GM08714 (cell line): ENCODE measurements around the gene TNFRSF14.

Source experiments
- H3K4me3 ChIP-seq: fragments of 200-500 bp; sonication (Bioruptor generic); 2 replicates; pipeline ENCODE4 v1.5.1; 2014; ENCODE audit warnings: mild to moderate bottlenecking, low read length, inconsistent platforms
- ZNF274 ChIP-seq: IDR thresholded peaks from 2 replicates; pipeline ENCODE4 v1.6.1; 2012; ENCODE audit warnings: mild to moderate bottlenecking, low read depth, low read length

Gene TNFRSF14

DNA sequence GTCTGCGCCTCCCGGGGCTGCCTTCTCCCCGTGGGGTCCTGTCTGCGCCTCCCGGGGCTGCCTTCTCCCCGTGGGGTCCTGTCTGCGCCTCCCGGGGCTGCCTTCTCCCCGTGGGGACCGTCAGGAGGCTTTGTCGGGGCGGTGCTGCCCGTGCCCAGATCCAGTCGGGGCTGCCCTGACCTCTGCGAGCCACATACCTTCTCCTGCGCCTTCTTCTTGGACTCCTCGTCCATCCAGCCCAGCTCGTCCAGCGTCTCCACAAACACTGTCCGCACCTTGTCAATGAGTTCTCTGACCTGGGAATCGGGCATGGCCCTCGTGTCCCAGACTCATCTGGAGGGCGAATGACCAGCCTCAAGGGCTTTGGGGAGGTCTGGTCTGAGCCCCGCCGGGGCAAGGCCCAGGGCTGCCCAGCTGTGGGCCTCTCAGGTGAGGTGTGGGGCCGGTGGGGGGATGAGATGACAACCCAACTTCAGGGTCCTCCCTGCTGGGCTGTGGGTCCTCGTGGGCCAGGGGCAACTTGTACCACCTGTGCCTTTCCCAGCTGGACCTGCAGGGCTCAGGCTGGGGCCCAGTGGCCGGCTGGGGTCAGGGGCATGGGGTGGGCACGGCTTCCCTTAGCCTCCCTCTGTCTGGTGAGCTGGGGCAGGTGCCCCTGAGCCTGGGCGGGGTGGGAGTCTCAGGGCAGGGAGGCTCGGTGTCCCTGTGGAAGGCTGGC is 39.8 kb downstream of the TNFRSF14 start:
- H3K4me3 ChIP-seq, result no peak overlapping the region
- no peak for TF ChIP-seq ZNF274

DNA sequence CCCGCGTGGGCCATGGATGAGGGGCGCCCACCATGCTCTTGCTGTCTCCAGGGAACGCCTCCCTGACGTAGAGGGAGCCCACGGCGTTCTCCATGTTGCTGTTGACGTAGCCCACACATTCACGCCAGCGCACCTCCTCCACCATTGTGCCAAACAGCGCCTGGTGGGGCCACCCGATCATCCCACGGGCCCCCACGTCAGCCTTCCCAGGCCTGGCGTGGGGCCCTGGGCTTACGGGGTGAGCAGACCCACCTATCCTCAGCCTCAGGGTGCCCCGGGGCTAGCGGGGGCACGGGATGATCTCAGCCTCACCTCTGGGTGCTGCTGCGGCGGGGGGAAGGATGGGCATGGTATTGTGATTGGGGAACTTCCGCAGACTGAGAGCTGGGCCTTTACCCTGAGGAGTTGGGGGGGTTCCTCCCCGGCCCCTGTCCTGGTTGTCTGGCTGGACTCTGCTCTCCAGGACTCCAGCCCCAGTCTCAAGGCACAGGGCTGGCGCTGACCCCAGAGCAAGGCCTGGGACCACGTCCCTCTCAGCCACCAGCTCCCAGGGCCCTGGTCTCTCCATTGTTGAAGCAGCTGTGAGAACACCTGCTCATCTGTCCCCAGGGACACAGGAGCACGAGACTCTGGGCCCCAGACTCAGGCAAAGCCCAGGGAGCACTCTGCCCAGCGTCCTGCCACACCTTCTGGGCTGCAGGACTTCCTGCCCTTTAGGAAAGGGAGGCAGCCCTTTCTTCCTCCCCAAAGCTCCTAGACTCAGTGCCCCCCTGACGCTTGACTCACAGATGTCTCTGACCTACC is 40.6 kb downstream of the TNFRSF14 start:
- no peak for TF ChIP-seq ZNF274
- no peak overlapping the region for H3K4me3 ChIP-seq

DNA sequence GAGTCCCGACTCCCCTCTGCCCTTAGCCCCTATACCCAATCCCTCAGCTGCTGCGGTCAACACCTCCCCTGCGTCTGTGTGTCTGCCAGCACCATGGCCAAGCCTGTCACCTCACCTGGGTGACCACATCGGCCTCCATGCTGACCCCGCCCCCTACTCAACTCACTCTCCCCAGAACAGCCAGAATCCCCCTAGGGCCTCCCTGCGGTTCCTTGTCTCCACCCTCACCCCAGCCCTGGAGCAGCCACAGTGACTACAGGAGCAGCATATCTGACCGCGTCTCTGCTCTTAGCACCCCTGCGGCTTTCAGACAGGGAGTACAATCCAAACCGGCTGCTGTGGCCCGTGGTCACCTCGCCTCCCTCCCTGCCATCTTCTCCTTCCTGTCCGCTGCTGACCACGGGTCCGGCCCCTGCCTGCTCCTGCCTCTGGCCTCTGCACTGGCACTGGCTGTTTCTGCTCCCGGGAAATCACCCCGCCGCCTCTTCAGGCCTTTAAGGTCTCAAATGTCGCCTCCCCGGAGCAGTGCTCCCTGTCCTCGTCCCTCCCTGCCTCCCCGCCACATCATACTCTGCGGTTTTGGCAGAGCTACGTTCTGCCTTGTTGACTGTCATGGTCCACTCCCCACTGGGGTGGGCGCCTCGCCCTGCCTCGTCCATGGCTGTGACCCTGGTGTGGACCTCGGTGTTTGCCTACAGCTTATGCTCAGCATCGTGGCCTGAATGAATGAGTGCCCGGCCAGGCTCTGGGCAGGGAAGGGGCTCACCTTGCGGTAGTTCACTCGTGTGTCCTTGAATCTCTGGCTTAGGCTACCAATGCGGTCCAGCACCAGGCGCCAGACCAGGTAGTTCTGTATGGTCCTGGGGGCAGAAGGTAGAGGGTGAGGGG is 41.5 kb downstream of the TNFRSF14 start:
- H3K4me3 ChIP-seq, result no peak overlapping the region
- TF ChIP-seq ZNF274, result no peak

DNA sequence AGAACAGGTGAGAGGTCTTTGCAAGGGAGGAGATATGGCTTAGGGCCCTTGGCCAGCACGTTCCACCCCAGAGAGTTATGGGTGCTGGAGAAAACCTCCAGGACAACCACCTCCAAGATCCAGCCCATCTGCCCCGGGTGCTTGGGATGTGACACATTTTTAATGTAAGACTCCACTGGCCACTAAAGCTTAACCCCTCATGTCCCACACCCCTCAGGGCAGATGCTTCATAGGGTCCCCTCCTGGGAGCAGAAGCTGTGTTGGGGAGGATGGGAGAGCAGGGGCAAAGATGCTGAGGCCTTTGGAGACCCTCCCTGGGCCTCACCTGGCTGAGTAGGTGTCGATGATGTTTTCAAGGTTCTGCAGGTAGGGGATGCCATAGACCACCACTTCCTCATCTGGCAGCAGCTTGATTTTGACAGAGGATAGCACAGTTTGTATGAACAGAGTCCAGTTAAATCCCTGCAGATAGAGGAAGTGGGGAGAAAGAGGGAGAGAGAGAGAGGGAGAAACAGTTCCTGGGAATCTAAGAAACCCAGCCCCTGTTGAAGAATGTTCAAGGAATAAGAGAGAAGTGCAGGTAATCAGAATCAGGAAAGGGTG is 42.3 kb downstream of the TNFRSF14 start:
- H3K4me3 ChIP-seq, result no peak overlapping the region
- no peak for TF ChIP-seq ZNF274

GRCh38 chr1:2601721-2602303 is 45.6 kb downstream of the TNFRSF14 start:
- no peak for TF ChIP-seq ZNF274
- no peak overlapping the region for H3K4me3 ChIP-seq

DNA sequence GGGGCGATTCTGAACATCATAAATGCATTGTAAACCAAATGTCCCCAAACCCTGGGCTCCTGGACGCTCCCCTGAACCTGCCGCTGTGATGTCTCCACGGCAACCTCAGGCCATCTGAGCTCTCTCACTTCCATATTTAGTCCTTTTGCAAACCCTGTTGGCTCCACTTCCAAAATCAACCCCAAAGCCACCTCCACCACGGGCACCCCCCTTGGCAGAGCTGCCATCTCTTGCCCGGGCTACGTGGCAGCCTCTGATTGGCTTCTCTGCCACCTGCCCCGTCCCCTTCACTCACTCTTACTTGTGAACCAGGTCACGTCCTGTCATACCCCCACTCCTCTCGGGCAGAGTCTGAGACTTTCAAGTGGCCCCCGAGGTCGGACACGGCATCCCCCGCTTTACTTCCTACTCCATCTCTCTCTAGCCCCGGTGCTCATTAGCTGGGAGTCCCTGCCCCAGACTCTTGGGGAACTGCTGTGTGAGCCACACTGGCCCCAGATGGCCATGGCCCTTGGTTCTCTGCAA is 46.2 kb downstream of the TNFRSF14 start:
- H3K4me3 ChIP-seq, result no peak overlapping the region
- no peak for TF ChIP-seq ZNF274

DNA sequence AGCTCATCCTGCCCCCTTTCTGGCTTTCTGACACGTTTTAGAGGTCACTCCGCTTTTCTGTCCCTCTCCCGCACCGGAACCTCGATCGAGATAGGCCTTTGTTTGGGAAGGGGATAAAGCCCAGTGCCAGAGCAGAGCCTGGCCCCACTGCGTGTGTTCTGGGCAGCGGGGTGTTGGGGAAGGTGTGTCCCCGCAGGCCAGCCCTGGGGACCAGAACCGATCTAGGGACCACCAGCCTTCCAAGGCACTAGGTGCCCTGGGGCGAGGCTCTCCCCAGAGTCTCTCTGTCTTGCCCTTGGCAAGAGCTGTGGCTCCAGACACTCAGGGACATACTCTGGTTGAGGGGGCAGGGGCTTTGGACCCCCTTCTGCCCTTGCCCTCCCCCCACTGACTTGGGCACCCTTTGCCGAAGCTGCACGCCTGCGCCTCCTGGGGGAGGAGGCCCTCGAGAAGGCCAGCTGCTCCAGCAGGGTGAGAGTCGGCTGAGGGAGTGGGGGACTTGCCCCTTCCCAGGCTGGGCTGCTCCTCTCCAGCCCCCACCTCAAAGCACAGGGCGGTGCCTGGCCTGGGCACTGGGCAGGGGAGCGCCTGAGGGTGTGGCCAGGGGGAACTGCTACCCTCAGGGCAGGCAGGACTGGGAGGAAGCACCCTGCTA is 46.8 kb downstream of the TNFRSF14 start:
- no peak overlapping the region for H3K4me3 ChIP-seq
- TF ChIP-seq ZNF274, result no peak

- no peak overlapping the region for H3K4me3 ChIP-seq
These were observed 47.5 kb downstream of the TNFRSF14 start for GRCh38 chr1:2603521-2604155.

GRCh38 chr1:2604156-2604843 is 48.1 kb downstream of the TNFRSF14 start:
- TF ChIP-seq ZNF274, result no peak
- no peak overlapping the region for H3K4me3 ChIP-seq

More at GRCh38 chr1:2603521-2604155, 47.5 kb downstream of the TNFRSF14 start:
- no peak for TF ChIP-seq ZNF274

GRCh38 chr1:2604844-2605508 is 48.8 kb downstream of the TNFRSF14 start:
- TF ChIP-seq ZNF274, result no peak
- H3K4me3 ChIP-seq, result no peak overlapping the region

DNA sequence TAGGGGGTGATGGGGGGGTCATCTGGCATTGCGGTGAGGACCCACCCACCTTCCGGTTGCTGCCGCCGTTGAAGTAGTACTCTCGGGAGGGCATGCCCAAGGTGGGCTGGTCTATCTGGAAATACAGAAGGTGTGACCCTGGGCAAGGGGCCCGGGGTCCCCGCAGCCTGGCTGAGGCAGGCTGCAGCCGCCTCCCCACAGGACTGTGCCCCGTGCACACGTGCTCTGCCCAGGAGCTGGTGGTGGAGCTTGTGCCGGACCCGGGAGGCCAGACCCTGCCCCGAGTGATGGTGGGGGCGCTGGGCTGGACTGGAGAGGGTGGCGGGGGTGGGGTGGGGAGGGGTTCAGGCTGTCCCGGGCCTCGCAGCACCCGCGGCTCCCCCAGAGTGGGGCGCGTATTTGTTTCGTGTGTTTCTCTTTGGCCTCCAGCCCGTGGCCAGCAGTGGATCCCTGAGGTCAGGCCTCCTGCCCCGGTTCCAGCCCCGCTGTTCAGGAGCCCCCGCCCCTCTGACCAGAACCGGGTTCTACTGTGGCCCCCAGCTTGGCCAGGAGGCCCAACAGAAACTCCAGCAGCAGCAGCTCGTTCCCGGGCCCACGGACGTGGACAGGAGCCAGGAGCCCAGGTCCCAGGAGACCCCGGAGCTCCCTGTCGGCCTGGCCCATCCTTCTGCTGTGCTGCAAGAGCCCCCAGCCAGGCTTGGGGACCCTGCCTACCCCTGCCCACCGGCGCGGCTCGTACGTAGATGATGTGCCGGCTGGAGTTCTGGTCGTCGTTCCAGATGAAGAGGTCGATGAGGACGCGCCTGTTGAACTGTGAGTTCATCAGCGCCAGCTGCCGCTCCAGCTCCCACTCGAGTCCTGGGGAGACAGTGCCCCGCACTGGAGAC is 49.6 kb downstream of the TNFRSF14 start:
- no peak for TF ChIP-seq ZNF274
- H3K4me3 ChIP-seq, result no peak overlapping the region
